Measurements from ENCODE around the gene ZNHIT2. TPM values are rescaled to one million over a fixed set of nuclear protein-coding genes. Genes with fewer than 3 reads are reported as not detected.
"Not testable (repeated sequence)": the region's sequence is repeated elsewhere in the genome, so short reads cannot be mapped to it uniquely, and the experiment has no call there.

ZNHIT2 gene
- total RNA-seq, 1 donor from 2014 or later, result 11.5 TPM

DNA sequence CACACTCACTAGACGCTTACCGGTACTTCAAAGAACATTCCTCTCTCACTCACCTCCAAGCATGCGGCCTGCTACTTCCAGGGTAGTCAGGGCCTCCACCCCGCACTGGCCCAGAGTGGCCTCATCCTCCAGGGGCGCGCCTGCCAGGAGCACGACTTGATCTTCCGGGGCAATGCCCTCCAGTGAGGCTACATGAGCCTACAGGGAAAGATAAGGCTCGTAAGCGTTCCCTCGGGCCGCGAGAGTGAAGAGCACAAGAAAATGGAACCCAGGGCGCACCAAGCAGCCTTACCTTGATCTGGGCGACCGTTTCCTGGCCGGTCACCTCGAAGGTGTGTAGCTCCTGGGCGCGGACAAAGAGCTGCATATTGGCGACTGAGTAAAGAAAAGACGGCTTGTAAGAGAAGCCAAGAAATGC lies 4.0 kb upstream of the ZNHIT2 start:
- peak; percentile 87 for DNase-seq (ENCODE audit: low spot score)

DNA sequence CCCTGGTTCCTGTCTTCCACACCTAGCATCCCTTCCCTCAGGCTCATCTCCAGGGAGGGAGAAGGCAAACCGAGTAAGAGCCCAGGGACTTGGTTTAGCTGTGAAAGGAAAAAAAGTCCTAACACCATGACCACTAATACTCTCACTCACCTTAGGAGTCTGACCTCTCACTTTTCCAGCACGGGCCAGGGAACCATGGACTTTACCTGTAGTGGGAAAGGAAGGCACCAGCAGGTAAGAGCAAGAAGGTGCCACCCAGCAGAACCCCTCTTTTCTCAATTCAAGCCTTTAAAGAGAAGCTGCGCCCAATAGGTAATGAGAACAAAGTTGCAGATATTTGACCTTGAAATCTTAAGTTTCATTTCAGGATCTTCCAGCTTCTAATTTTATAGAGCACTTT lies 3.3 kb upstream of the ZNHIT2 start:
- DNase-seq (ENCODE audit: low spot score), result peak; percentile 30

DNA sequence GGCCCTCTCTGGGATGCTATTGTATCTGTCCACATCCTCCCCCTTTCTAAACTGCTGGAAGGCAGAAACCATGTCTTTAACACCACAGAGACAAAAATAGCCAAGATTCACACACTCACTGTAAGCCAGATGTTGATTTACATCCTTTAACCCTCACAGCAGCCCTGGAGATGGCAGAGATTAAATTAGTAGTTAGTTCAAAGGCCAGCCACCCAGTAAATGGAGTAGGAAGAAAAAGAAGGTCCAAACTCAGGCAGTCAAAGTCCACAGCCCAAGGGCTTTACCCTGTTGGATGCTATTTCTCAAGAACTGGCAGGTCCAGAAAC lies 2.1 kb upstream of the ZNHIT2 start:
- no peak for DNase-seq (ENCODE audit: low spot score)

DNA sequence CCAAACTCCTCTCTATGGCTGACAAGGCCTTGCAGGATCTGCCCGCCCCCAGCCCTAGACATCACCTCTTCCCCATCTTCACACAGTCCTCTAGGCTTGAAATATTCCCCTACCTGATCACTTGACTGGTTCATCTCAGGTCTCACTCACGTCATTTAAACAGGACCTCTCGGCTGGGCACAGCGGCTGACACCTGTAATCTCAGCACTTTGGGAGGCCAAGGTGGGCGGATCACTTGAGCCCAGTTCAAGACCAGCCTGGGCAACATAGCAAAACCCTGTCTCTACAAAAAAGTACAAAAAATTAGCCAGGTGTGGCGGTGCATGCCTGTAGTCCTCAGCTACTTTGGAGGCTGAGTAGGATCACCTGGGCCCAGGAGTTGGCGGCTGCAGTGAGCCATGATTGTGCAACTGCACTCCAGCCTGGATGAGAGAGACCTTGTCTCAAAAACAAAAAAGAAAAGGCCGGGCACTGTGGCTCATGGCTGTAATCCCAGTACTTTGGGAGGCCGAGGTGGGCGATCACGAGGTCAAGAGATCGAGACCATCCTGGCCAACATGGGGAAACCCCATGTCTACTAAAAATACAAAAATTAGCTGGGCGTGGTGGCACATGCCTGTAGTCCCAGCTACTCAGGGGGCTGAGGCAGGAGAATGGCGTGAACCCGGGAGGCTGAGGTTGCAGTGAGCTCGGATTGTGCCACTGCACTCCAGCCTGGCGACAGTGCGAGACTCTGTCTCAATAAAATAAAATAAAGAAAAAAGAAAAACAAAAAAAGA lies 1.6 kb upstream of the ZNHIT2 start:
- DNase-seq (ENCODE audit: low spot score), result not testable (repeated sequence)

DNA sequence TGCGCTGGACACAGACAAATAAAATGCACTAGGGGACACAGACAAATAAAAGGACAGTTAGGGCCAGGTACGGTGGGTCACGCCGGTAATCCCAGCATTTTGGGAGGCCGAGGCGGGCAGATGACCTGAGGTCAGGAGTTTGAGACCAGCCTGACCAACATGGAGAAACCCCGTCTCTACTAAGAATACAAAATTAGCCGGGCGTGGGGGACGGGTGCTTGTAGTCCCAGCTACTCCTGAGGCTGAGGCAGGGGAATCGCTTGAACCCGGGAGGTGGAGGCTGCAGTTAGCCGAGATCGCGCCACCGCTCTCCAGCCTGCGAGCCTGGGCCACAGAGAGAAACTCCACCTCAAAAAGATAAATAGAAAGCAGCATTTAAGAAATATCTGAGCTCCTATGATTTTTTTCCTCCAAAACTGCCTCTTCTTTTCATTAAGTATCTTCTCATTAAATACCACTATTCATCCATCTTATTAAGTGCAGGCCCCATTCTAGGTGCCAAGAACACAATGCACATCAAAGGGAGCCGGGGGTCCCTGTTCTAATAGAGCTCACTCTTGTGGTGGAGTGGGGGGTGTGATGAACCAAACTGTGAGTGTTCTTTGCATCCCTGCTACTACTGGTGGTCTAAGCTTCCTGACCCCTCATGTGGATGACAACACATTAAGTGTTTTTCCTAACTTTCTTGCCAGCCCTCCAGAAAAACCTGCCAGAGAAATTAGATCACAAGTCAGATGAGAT lies 766 bp upstream of the ZNHIT2 start:
- DNase-seq (ENCODE audit: low spot score), result no peak

DNA sequence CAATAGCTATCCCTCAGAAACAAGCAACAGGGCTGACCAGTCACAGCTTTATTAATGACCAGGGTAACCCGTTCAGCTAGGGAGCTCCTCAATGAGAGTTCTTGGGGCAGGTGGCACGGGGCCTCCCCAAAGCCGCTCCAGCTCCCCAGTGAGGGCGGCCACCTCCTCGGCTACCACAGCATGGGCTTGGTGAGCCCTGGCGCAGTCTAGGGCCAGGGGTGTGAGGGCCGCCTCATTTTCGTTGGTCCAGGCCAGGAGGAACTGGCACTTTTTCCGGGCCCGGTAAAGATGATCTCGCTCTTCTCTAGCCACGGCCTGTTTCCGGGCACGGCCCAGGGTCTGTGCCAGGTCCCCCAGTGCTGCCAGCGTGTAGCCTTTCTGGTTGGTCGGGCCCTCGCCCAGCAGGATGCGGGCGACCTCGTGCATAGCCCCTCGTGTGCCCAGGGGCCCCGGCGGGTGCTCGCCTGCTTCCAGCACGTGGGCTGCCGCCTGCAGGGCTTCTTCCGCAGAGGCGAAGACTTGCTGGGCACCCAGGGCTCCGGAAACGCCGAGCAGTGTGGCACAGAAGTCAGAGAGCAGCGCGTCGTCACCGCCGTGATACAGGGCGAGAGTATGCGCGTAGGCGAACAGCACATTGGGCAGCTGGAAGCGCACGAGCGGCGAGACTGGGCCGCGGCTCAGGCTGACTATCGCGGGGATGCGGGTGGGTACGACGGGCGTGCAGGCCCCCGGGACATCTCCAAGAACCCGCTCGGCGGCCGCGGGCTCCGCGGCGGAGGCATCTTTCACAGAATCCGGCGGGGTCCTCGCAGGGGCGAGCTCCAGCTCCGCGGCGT lies 913 bp downstream of the ZNHIT2 start:
- no peak for DNase-seq (ENCODE audit: low spot score)

DNA sequence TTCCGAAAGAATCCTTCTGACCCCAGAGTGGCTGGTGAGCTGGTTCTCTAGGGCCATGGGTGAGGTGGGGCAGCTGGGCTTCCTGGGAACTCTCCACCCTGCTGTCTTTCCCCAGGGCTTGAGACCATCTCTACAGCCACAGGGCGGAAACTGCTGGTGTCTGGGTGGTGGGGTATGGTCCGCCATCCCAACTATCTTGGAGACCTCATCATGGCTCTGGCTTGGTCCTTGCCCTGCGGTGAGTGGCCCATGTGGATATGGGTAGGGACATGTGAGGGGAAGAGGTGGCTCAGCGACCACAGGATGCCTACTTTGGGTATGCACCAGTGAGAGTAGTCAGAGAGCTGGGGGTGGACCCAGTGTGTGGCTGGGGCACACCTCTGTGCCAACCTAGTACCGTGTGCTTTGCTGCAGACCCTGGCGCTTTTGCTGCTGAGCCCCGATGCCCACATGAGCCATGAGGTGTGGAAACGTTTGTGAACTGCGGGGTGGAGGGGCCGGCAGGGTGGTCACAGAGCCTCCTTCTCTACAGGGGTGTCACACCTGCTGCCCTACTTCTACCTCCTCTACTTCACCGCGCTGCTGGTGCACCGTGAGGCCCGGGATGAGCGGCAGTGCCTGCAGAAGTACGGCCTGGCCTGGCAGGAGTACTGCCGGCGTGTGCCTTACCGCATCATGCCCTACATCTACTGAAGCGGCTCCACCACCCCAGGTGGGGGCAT lies 2.0 kb downstream of the ZNHIT2 start:
- DNase-seq (ENCODE audit: low spot score), result no peak

DNA sequence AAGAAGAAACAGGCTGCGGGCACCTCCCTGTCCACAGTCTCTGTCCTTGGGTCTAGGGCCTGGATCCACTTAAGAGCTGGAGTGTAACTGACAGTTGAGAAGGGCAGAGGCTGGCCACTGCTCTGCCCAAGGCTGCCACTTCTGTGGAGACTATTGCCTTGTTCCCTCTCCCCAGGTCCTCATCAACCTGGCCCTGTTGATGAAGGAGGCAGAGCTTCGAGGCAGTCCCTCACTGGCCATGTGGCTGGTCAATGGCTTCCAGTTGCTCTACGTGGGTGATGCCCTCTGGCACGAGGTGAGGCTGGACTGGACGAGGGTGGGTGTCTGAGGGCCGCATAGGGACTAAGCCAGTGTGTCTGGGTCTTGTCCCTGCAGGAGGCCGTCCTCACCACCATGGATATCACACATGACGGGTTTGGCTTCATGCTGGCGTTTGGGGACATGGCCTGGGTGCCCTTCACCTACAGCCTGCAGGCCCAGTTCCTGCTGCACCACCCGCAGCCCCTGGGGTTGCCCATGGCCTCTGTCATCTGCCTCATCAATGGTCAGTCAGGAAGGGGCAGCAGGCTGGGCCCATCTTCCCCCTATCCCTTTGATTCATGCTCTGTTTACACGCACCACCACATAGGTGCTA lies 2.8 kb downstream of the ZNHIT2 start:
- no peak for DNase-seq (ENCODE audit: low spot score)

DNA sequence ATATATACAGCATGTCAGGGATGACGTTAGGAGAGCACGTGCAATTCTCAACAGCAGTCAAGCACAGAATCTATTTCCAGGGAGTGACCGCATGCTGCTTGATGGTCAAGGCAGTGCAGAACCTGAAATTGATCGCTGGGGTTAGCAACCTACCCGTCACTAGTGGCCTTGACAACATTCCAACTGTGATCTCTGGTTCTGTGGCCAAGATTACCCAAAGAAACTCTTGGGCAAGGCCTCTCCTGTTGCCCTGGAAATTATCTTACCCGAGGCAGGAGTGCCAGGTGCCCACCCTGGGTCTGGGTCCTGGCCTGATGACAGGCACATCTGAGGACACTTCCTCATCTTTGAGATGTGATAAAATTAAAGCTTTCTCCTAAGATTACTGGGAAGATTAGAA lies 3.7 kb downstream of the ZNHIT2 start:
- no peak for DNase-seq (ENCODE audit: low spot score)

DNA sequence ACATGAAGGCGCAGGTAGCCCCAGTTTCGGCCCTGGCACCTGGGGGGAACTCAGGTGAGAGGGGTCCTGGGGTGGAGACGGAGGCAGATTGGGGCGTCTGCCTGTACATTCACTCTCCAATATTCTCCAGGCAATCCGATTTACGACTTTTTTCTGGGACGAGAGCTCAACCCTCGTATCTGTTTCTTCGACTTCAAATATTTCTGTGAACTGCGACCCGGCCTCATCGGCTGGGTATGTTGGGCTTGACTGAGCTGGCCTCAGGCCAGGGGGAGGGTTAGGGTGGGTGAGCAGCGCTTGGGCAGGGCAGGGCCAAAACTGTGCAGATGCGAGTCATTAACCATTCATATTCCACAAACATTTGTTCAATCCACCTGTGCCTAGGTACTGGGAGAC lies 4.1 kb downstream of the ZNHIT2 start:
- DNase-seq (ENCODE audit: low spot score), result no peak

DNA sequence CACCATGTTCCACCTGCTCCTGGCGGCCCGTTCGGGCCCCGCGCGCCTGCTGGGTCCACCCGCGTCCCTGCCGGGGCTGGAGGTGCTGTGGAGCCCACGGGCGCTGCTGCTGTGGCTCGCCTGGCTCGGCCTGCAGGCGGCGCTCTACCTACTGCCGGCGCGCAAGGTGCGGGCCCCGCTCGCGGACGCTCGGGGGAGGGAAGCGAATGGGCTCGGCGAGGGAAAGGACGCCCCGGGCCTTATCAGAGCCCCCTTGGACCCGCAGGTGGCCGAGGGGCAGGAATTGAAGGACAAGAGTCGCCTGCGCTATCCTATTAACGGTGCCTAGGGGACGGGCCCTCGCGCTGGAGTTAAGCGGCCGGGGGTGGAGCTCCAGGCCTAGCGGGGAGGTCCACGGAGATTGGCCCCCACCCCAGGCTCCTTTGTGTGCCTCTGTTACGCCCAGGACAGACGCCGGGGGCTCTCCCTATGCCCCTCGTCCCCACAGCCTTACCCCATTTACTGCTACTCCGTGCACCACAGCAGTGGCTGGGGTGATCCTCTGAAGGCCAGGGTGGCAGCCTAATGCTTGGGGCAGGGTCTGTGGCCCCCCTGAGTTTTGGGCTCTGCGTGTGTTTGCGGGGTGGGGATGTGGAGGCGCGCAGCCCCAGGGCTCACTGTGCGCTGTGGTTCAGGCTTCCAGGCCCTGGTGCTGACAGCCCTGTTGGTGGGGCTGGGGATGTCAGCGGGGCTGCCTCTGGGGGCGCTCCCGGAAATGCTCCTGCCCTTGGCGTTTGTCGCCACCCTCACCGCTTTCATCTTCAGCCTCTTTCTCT lies 4.7 kb downstream of the ZNHIT2 start:
- DNase-seq (ENCODE audit: low spot score), result peak; percentile 92

DNA sequence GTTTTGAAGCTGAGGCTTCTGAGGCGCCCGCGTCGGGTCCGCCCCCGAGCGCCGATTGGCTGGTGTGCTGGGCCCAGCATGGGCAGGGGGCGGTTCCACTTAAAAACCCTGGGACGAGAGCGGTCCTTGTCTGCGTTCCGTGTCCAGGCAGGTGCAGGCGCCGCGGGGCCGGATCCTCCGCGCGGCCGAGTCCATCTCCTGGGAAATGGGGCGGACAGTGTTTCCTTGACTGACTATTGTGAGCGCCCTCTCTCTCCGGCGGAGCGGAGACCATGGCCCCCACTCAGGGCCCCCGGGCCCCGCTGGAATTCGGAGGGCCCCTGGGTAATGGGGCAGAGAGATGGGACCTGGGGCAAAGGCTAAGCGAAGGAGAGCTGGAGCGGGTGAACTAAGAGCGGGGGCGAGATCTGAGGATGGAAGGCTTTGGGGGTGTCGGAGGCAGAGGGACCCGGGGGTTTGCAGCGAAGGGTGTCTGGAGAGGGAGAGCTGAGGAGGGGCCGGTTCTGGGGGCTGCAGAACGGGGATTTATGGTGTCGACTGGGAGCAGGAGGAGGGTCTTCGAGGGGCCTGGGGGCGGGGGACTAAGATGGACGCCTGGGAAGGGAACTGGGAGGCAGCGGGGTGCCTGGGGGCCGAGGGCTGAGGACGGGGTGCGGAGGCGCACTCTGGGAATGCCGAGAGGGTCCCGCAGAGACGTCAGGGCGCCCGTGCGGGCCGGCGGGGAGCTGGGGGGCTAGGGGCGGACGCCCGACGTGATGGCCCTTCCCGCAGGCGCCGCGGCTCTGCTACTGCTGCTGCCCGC lies 5.6 kb downstream of the ZNHIT2 start, which contains the start of gene TM7SF2:
TSS of gene TM7SF2 (plus strand) at position 129 of the 802 bp plus-strand sequence. CDS start at position 273, 144 bp downstream.
- DNase-seq (ENCODE audit: low spot score), result peak; percentile 98

DNA sequence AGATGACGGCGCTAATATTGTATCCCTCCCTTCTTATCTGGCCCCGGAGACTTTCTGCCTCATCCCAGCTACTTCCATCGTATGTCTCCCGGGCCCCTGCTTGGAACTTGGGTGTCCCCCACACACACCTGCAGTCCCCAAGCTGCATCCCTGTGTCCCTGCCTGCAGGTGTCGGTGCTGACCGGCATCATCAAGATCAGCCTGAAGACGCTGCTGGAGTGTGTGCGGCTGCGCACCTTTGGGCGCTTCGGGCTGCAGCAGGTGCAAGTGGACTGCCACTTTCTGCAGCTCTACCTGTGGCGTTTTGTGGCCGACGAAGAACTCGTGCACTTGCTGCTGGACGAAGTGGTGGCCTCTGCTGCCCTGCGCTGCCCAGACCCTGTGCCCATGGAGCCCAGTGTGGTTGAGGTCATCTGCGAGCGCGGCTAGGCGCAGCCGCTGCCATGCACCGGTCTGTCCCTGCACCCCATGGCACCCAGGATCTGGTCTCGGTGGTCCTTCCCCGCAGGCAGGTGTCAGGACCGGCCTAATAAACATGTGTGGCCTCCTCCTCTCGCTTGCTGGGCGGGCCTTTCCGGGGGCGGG lies 6.2 kb downstream of the ZNHIT2 start:
- DNase-seq (ENCODE audit: low spot score), result no peak

DNA sequence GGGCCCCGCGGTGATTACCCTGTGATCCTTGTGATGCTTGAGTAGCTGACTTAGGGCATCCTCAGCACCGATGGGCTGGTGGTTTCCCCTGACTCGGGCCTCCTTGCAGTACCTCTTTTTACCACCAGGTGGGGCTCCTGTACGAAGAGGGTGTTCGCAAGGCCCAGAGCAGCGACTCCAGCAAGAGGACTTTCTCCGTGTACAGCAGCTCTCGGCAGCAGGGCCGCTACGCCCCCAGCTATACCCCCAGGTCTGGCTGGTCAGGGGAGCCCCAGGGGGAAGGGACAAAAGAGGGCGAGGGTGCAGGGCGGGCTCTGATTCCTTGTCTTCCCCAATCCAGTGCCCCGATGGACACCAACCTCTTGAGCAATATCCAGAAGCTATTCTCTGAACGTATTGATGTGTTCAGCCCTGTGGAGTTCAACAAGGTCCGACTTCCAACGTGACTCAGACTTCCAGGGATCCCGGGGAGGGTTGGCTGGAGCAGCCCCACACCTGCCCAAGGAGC lies 7.1 kb downstream of the ZNHIT2 start:
- peak; percentile 94 for DNase-seq (ENCODE audit: low spot score)

DNA sequence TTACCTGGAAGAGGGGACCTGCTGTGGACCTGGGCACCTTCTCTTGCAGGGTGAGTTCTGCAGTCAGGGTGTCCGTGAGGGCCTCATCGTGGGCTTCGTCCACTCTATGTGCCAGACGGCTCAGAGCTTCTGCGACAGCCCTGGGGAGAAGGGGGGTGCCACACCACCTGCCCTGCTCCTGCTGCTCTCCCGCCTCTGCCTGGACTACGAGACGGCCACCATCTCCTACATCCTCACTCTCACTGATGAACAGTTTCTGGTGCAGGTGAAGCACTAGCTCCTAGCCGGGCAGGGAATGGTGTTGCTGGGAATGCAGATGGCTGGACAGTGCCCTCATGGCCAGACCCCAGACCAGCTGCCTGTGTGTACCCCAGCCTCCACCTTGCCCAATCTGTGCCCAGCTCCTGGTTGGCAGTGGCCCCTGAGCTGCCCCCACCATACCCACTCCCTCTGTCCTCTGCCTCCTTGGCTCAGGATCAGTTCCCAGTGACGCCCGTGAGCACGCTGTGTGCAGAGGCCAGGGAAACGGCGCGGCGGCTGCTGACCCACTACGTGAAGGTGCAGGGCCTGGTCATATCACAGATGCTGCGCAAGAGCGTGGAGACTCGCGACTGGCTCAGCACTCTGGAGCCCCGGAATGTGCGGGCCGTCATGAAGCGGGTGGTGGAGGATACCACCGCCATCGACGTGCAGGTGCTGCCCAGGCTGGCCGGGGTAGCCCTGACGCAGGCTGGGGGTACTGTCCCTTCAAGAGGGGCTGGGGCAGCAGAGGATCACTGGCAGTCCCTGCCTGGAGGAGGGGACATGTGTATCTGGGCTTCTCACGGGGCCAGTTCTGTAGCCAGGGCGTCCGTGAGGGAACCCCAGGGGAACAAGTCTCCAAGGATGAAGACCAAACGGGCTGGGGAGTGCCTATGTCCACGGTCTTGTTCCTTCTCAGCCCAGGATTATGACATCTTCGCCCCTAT lies 8.0 kb downstream of the ZNHIT2 start:
- DNase-seq (ENCODE audit: low spot score), result no peak

DNA sequence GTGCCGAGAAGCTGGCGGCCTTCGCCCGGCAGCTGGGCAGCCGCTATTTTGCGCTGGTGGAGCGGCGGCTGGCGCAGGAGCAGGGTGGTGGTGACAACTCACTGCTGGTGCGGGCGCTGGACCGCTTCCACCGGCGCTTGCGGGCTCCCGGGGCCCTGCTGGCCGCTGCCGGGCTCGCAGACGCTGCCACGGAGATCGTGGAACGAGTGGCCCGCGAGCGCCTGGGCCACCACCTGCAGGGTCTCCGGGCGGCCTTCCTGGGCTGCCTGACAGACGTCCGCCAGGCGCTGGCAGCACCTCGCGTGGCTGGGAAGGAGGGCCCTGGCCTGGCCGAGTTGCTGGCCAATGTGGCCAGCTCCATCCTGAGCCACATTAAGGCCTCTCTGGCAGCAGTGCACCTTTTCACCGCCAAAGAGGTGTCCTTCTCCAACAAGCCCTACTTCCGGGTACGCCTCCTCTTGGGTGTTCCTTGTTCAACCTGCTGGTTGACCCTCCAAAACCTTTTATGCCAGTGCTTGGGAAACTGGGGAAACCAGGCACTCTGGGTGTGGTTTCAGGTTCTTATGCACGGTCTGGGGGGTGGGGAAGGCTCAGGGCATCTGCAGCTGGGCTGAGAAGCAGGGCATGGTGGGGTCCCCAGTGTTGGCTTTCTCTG lies 8.9 kb downstream of the ZNHIT2 start:
- DNase-seq (ENCODE audit: low spot score), result no peak
